Keratinocyte (primary cell): ENCODE data around the gene SEC63.

ENCODE experiments used
- CTCF ChIP-seq, 3 experiments: IDR thresholded peaks in 1 of 3; conservative IDR thresholded peaks in 1 of 3; optimal IDR thresholded peaks in 1 of 3; 2 replicates in 2 of 3; 3 replicates in 1 of 3; pipeline versions ENCODE3 to v1.5.1; 2011; ENCODE audit warnings: low read length in 3 of 3, mild to moderate bottlenecking in 3 of 3, moderate library complexity in 2 of 3, control low read depth in 1 of 3, inconsistent platforms in 1 of 3; ENCODE audit not compliant: insufficient read depth in 2 of 3; ENCODE audit errors: extremely low read depth in 1 of 3
- EZH2 ChIP-seq: IDR thresholded peaks from one replicate; pipeline ENCODE4 v1.6.1; 2012; ENCODE audit warnings: inconsistent platforms, mild to moderate bottlenecking, low read length, moderate library complexity

GRCh38 chr6:107894809-107895396, 63.1 kb downstream of the SEC63 start:
- no peak for TF ChIP-seq CTCF (optimal IDR thresholded peaks at IDR 0.05 in 1 of 3, IDR thresholded peaks at IDR 0.05 in 1 of 3, conservative IDR thresholded peaks at IDR 0.05 in 1 of 3; ENCODE audit: extremely low read depth in 1 of 3, insufficient read depth in 2 of 3, low read length in 3 of 3)
- TF ChIP-seq EZH2 = no peak
